Iris pigment epithelial cell (primary cell): Measurements from ENCODE around the gene AGO3.
"Not testable (repeated sequence)": the region's sequence is repeated elsewhere in the genome, so short reads cannot be mapped to it uniquely, and the experiment has no call there.

ENCODE experiments used
- DNase-seq: peaks from one replicate; pipeline ENCODE4 v3.0.0-alpha.2; 2011; ENCODE audit warnings: low read depth

AGO3 gene

DNA sequence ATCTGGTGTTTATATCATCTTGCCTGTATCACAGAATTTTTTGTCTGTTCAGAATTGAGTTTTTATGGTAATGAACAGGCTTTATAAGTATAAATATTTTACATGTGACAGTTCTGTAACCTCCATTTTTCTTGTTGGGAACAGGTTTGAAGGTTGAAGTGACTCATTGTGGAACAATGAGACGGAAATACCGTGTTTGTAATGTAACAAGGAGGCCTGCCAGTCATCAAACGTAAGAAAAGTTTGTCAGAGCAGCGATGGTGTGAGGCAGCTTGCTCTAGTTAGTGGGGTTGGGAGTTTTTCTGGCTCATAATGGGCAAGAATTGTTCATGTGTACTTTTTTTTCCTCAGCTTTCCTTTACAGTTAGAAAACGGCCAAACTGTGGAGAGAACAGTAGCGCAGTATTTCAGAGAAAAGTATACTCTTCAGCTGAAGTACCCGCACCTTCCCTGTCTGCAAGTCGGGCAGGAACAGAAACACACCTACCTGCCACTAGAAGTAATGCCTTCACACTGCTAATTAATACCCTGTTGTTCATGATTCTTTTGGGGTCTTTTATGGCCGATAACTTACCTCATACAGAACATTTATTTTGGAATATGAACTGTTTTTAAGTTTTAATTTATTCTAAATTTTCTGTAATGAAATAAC is 77.8 kb downstream of the AGO3 start:
- peak; percentile 95 for DNase-seq

DNA sequence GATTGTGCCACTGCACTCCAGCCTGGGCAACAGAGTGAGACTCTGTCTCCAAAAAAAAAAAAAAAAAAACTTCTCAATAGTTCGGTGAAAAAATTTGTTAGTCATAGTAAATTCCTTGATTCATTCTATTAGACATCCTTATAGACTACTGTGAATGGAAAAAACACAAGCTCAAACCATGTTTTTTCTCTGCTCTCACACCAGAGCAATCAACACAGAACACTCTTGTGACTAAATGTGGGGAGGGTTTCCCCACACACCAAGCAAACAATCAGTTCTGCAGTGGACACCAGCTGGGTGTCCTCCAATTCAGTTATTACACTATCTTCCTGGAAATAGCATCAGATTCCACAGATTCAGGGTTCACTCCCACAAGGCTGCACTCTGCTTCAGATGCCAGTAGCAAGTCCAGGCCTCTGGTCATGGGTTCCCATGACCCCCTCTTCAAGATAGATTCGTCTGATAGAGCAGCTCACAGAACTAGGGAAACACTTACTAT is 83.9 kb downstream of the AGO3 start:
- DNase-seq: peak; percentile 61

DNA sequence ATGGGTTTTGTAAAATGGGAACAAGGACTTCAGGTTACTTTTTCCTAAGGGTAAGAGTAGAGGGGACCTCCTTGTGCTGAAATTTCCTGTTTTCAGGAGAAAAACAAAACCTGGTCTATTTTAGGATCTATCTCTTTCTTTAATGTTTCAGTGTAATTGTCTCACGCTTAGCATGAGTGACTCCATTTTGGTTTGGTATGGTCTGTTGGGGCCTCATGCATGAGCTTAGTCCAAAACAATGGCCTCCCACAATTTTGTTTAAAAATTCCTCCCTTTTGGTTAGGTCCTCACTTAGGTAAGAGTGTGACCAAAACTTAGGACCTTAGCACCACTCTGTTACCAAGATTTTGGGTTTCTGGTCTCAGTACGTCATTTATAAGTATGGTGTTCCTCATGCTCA is 85.8 kb downstream of the AGO3 start:
- DNase-seq: no peak

DNA sequence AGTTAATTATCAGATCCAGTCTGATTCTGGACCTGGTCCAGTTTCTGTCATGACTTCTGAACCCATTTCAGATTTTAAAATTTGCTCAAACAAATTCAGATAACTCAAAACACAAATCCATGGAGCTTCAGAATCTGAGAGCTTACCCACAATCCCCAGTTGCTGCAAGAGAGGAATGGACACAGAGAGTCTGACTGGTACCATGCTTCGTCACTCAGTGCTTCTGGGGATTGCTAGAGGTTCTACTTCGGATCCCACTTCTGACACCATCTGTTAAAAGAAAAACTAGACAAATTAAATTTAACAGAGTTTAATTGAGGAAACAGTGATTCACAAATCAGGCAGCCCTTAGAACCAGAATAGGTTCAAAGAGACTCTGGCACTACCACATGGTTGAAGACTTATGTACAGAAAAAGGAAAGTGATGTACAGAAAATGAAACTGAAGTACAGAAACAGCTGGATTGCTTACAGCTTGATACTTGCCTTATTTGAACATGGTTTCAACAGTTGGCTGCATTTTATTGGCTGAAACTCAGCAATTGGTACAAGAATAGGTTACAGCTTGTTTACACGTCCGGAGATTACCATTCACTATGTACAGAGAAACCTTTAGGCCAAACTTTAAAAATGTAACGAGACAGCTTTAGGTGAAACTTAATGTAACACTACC is 92.3 kb downstream of the AGO3 start:
- DNase-seq: no peak

DNA sequence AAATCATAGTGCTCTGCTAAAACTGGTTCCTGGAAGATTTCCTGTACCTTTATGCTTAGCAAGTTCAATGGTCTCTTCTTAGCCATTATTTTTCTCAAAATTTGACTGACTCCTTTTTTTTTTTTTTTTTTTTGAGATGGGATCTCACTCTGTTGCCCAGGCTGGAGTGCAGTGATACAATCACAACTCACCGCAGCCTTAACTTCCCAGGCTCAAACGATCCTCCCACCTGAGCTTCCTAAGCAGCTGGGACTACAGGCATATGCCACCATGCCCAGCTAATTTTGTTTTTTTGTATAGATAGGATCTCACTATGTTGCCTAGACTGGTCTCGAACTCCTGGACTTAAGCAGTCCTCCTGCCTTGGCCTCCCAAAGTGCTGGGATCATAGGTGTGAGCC is 93.1 kb downstream of the AGO3 start:
- not testable (repeated sequence) for DNase-seq

DNA sequence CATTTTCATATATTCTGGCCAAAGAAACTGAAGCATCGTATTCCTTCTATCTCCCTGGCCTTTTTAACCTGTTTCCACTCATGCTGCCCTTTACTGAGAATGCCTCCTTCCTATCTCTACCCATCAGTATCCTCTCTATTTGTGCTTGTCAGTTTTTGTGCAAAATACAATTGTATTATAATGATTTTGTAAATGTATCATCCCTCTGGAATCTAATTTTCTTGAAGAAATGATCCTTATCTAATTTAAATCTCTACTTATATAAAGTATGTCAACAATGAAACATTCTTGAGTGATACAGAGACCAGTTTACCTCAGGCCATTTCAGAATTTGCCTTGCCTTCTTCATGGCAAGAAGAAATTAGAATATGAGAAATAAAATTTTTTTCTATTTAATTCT is 93.9 kb downstream of the AGO3 start:
- DNase-seq: peak; percentile 25

DNA sequence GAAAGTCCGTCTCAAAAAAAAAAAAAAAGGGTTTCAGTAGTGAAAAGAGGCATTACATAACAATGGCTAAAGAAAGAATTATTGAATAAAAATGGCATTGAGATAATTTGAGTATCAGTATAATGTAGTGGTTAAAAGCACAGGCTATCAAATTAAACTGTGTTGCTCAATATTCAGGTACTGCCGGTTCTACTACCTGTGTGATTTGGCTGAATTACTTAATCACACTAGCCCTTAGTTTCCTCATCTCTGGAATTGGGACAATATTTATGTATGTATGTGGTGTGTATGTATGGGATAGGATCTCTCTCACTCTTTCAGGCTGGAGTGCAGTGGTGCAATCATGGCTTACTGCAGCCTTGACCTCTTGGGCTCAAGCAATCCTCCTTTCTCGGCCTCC is 96.9 kb downstream of the AGO3 start:
- no peak for DNase-seq

DNA sequence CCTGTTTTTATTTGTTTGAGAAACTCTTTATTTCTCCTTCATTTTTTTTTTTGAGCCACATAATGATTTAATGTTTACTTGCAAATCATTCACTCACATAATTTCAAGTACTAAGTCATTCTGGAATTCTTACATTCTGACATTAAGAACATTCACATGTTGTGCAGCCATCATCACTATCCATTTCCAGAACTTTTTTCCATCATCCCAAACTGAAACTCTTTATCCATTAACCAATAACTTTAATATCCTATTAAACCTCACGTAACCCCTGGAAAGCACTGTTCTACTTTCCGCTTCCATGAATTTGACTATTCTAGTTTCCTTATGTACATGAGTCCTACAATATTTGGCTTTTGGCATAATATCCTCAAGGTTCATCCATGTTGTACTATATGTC is 100.5 kb downstream of the AGO3 start:
- no peak for DNase-seq

DNA sequence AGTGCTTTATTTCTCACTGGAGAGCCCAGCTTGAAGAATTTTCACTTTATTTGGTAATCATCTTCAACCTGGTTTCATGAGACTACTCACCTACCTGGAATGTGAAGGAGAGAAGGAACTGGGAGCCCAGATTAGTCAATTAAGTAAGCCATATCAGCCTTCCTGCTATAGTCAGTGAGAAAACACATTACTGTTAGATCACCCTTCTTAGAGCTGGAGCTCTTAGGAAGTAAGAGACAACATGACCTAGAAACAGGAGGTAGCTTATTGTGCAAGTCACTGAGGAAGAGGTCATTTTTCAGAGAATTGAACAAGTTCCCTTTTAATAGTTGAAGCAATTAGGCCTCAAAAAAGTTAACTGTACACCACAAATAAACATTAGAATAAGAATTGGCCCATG is 103.8 kb downstream of the AGO3 start:
- DNase-seq: peak; percentile 88

DNA sequence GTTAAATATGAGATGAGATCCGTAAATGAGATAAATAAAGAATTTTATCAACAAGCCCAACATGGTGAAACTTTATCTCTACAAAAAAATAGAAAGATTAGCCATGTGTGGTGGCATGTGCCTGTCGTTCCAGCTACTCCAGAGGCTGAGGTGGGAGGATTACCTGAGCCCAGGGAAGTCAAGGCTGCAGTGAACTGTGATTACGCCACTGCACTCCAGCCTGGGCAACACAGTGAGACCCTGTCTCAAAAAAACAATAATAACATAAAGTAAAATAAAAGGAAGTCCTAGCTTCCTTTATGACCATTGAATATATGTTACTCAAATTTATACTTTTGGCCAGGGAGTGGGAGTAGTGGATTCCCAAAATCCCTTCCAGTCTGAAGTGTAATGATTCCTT is 104.2 kb downstream of the AGO3 start:
- no peak for DNase-seq

DNA sequence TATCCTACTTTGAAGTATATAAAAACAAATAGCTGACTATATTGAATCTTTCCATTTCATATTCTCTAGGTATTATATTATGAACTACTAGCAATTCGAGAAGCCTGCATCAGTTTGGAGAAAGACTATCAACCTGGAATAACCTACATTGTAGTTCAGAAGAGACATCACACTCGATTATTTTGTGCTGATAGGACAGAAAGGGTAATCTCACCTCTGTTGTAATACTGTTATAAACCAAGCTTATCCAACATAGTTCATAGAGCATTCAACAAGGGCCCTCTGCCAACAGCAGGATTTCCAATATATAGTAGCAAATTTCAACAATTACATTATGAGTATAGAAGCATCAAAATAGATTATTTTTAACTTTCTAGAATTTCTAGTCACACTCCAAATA is 109.3 kb downstream of the AGO3 start:
- no peak for DNase-seq

DNA sequence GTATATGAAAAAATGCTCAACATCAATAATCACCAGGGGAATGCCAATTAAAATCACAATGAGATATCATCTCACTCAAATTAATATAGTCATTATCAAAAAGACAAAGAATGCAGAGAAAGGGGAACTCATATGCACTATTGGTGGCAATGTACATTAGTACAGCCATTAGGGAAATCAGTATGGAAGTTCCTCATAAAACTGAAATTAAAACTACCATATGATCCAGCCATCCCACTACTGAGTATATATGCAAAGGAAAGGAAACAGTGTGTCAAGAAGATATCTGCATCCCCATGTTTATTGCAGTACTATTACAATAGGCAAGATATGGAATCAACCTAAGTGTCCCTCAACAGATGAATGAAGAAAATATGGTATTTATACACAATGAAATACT is 120.9 kb downstream of the AGO3 start:
- no peak for DNase-seq

DNA sequence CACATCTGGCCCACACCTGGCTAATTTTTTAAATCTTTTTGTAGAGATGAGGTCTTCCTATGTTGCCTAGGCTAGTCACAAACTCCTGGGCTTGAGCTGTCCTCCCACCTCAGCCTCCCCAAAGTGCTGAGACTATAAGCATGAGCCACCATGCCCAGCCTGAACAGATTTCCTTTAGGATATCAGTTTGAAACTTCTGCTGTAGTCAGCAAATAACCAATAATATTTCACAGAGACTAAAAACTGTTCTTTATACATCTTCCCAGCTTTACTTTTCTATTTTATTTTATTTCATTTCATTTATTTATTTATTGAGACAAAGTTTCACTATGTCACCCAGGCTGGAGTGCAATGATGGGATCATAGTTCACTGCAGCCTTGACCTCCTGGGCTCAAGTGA is 123.1 kb downstream of the AGO3 start:
- no peak for DNase-seq

DNA sequence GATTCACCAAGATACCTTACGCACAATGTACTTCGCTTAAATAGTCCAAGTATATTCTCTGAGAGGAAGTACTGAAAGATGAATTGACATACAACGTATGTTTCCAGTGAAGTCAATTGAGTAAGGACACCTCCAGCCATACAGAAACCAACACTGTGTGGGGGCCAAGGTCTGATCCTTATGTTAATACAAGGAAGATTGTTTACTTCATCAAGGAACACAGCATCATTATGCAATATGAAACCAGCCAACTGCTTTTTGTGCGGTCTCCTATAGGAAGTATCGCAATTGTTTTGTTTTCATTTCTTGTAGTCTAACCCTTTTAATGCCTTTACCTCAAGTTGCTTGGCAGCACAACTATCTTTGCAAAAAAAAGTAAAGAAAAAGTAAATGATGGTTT is 124.8 kb downstream of the AGO3 start:
- DNase-seq: peak; percentile 18

DNA sequence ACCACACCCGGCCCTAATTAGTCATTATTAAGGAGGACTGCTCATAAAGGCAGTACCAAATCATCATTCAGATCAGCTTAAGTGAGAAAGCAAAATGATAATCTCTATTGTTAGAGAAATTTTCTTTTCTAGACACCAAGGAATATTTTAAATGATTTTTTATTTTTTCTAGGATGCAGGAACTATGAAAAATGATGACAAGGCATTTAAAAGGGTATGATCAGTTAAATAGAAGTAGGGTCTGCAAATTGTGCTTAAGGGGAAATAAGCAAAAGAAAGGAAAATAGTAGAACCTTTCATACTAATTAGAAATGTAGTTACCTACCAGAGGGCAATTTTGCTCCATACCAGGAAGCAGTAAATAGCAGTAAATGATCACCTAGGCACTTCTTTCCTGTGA is 131.4 kb downstream of the AGO3 start:
- DNase-seq: no peak

DNA sequence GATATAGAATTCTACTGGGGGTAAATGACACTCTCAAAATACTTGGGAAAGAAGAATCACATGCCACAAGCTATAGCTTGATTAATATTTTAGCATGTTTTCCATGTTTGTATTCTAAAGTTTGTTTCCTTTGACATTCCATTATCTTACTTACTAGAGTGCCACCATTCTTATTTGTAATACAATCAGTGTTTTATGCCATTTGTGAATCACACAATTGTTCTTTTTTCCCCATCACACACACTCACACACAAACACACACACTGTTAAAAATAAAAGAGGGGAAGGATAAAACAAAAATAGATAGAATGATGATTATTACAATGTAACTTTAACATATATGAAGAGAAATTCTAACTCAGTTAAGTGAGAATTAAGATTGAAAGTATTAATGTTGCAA is 137.0 kb downstream of the AGO3 start:
- DNase-seq: no peak

DNA sequence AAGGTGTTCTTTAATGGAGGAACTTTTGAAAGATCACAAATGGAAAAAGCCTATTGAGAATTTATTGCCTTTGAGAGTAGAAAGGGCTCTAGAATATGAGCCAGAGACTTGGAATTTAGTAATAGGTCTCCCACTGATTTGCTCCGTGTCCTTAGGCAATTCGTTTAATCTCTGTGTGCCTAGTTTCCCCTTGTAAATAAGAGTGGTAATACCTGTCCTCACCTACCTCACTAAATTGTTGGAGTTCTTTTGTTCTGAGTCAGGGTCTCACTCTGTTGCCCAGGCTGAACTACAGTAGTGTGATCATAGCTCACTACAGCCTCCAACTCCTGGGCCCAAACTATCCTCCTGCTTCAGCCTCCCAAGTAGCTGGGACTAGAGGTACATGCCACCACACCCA is 138.0 kb downstream of the AGO3 start:
- no peak for DNase-seq

DNA sequence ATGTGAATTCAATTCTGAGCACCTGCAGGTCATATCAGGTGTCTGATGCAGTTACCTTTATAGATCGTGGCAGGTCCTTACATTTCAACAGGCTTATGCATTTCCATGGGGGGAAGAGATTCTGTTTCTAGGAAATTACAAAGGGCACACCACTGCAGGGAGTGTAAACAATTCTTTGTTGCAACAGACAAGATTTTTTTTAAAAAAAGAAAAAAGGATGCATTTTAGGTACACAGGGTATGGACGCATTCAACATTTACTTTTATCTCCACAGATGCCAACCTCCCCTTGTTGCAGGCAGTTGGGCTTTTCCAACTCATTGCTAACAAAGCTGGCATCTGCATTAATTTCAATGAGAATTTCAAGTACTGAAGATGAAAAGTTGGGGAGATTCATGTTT is 139.4 kb downstream of the AGO3 start:
- no peak for DNase-seq

DNA sequence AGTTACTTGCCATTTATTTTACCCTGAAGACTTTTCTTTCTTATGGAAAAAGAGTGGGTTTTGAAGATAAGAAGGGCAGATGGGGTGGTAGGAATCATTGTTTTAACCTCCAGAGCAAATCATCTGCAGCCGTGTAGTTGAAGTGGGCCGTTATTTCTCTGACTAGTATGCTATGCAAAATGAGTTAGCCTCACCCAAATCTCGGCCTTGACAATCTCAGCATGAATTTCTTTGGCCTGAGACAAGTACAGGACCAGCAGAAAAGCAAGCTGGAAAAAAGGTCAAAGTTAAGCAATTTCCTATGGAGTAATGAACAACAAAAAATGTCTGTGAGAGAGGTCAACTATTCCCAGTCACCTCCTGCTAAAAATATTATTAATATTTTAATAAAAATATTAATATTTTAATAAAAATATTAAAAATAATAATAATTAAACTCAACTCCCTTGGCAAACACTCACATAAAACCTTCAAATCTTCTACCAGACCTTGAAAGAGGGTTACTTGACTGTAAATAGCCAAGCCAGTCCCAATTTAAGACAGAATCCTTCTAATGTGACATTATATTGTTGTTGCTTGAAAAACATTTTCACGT is 146.2 kb downstream of the AGO3 start:
- peak; percentile 22 for DNase-seq

DNA sequence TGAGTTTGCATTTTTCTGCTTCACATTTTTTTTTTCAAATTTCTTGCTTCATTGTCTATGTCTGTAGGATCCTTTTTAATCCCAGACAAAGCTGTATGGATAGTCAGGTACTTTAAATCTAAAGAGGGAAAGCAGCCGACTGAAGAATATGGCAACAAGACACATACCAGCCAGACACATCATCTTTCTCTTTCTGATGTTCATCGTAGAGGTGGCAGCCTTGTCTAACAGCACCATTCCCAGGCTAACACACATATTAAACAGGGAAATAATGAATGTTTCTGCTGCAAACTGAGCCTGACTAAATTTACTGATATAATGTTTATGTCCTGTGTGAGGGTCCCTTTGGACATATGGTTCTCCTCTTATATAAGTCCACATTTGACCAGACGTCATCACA is 149.3 kb downstream of the AGO3 start:
- no peak for DNase-seq

DNA sequence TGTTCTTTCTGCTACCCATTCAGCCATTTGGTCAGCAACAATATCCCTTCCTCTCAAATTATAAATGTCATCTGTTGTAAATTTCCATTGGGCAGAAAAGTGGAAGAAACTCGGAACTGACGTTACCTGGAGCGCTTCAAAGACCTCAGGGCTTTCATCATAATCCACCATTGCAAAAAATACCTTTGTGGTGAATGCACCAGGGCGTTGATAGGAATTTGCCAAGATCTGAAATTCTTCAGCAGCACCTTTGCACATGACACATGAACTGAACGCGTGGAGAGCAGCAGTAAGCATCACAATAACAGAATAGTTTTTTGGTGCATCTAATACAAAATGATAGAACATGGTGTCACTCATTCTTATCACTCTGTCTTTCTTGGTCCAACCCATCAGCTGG is 149.9 kb downstream of the AGO3 start:
- no peak for DNase-seq

DNA sequence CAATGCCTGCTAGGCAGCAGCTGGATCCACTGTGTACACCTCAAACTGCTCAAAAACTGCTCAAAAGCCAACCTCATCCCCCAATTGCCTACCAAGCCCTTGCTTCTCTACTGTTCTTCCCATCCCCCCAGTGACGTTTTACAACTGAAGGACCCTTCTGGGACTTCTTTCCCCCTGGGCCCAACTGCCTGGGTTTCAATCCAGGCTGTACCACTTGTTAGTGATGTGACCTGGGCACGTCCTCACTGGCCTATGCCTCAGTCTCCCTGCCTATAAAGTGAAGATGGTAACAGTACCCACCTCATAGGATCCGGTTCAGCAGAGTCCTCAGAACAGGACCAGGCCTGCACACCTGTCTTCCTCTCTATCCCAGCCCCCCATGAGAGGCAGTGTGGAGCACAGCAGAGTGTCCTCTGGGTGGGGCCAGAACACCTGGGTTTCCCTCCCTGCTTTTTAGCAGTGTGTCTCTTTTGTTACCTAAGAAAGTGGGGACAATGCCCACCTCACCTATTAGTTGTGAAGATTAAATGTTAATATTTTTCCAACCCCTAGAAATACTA is 151.1 kb downstream of the AGO3 start:
- DNase-seq: no peak

DNA sequence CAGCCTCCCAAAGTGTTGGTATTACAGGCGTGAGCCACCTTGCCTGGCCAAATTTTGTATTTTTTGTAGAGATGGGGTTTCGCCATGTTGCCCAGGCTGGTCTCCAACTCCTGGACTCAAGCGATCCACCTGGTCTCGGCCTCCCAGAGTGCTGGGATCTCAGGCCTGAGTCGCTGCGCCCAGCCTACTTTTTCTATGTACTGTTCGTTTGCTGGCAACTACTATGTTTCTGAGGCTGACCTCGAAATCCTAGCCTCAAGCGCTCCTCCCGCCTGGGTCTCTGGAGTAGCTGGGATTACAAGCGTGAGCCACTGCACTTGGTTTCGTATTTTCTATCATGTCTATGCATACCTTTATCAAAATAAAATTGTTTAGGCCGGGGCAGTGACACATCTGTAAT is 152.3 kb downstream of the AGO3 start:
- DNase-seq: no peak
